WI38 (cell line): ENCODE data around the gene MARS1.
A peak's percentile ranks its signal among the peaks of the same experiment; 100 is the strongest.

Source experiments
- H3K4me3 ChIP-seq: 2 replicates; pipeline ENCODE4 v1.5.1; 2011; ENCODE audit warnings: low read depth, mild to moderate bottlenecking, control low read depth, low read length
- CTCF ChIP-seq: IDR thresholded peaks from 2 replicates; pipeline ENCODE4 v1.5.1; 2012; ENCODE audit warnings: low read depth, mild to moderate bottlenecking, control low read depth, low read length

MARS1 gene

DNA sequence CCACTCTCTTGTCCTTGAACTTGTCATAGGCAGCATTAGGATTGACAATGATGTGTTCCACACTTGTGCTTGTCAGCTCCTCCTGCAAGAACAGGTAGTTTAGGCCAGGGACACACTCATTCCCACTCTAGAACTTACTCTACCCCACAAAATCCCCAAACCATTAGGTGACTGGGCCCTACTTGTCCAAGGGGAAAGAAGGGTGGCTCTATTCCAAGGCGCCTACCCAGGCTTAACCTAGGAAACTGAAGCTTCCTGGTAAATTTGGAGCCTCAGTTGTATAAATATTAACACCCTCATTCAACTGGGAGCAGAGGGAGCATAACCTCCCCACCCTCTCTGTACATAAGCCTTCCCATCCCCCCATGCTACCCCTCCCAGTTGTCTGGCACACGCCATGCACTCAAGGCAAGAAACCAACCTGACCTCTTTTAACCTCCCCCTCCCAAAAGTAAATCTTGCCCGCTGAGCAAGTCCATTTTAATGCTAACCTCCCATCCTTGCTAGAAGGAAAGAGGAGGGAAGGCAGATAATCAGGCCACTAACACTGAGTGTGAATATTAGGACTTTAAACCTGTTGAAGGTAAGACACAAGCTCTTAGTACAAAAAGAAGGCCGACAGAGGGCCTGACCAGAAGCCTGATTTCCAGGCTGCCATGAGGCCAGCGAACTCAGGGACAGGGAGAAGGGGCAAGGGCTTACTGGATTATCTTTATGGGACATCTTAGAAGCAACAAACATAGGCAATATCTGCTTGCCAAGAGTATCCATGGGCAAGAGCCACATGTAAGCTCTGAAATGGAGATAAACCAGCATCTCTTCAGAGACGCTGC is 48.1 kb downstream of the MARS1 start:
- no peak overlapping the region for H3K4me3 ChIP-seq
- TF ChIP-seq CTCF, result no peak

DNA sequence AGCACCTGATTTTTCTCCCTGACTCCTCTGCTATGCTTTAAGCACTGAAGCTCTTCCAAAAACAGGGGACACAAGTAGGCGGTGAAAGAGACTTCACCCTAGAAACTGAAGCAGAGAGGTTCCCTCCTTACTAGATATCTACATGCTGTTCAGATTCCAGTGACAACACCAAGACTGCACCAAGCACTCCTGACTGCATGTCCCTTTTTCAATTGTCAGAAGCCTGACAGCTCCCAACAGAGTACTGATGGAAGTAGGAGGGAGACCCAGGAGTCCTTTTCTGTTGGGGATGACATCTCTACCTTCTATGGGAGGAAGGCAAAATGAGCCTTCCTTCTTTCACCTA is 48.7 kb downstream of the MARS1 start:
- no peak for TF ChIP-seq CTCF
- H3K4me3 ChIP-seq, result no peak overlapping the region

GRCh38 chr12:57539134-57539768 is 51.4 kb downstream of the MARS1 start:
- H3K4me3 ChIP-seq, result no peak overlapping the region
- TF ChIP-seq CTCF, result no peak

DNA sequence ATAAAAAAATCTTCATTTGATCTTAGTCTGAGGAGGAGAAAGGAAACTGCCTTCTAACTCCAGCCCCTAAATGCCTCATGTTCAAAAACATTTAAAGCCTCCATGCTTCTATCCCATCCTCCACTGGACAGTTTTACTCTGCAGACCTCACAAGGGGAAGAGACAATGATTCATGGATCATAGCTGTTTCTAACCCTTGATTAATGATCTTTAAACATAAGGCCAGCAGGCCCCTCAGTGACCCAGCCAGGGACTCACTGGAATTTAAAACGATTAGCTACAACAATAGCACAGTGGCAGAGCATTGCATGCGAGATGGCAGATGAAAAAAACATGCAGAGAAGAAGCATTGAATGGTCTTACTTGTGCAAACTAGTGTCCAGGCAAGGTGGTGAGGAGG is 53.1 kb downstream of the MARS1 start:
- TF ChIP-seq CTCF, result no peak
- H3K4me3 ChIP-seq, result no peak overlapping the region

DNA sequence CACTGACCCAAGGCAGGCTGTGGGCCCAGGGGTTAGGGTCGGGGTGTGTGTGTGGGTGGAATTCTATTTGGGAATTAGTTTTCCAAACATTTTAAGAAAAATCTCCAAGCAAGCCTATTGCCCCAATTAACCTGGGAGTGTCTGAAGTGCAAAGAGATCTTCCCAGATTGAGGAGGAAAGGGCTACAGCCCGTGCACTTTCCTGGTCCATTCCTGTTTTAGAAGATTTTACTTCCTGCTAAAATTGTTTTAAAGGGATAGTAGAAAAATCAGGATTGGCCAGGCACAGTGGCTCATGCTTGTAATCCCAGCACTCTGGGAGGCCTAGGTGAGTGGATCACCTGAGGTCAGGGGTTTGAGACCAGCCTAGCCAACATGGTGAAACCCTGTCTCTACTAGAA is 53.8 kb downstream of the MARS1 start:
- H3K4me3 ChIP-seq, result no peak overlapping the region
- no peak for TF ChIP-seq CTCF

GRCh38 chr12:57543581-57543980 is 55.7 kb downstream of the MARS1 start:
- H3K4me3 ChIP-seq, result no peak overlapping the region
- TF ChIP-seq CTCF, result no peak

DNA sequence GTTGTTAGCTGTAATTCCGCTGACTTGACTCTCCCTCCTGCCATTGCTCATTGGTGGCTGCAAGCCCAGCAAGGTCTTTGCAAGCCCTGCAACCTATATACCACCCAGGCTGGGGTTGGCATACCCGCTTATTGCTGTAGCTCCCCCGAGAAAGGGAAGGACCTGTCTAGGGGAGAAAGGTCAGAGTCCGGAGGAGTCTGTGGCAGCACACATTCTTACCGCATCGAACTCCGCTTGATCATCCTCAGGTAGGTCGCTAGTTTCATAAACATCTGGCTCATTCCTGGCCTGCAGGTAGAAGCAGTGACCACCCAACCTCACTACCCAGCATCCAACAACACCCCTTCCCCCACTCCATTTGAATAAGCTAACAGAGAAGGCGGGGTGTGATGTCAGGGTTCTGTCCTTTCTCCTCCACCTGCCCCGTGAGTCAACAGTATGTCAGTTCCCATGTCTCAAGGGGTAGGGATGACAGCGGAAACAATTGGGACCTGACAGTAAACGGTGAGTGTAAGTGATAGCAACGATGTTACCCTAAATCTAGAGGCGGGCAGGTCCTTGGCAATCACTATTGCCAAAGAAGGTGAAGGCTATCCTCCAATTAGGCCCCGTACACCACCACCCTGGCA is 58.1 kb downstream of the MARS1 start:
- no peak for TF ChIP-seq CTCF
- peak overlapping the region; percentile 79 for H3K4me3 ChIP-seq
